ENCODE data around the gene TSPAN14. TPM values are rescaled to one million over a fixed set of nuclear protein-coding genes. Genes with fewer than 3 reads are reported as not detected.

The TSPAN14 gene
- total RNA-seq, 1 experiment from 2014 or later = 73.5 TPM

DNA sequence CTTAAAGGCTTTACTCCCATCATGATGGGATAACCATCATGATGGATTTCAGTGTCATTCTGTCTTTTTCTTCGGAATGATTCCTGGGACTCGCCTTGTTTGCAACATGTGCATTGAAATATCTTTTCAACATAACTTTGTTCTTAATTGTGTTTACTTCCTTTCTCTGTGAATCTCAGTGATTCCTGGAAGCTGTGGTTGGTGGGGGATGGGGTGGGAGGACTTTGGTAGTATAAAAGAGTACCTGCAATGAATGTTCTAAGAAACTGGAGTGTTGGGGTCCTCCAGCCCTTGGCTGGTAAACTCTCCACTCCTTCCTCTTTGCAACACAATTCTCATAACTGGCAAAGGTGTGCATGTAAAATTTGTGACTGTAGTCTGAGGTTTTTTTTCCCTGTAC lies 72.1 kb downstream of the TSPAN14 start (continued):
- TF ChIP-seq, protein P1, sequence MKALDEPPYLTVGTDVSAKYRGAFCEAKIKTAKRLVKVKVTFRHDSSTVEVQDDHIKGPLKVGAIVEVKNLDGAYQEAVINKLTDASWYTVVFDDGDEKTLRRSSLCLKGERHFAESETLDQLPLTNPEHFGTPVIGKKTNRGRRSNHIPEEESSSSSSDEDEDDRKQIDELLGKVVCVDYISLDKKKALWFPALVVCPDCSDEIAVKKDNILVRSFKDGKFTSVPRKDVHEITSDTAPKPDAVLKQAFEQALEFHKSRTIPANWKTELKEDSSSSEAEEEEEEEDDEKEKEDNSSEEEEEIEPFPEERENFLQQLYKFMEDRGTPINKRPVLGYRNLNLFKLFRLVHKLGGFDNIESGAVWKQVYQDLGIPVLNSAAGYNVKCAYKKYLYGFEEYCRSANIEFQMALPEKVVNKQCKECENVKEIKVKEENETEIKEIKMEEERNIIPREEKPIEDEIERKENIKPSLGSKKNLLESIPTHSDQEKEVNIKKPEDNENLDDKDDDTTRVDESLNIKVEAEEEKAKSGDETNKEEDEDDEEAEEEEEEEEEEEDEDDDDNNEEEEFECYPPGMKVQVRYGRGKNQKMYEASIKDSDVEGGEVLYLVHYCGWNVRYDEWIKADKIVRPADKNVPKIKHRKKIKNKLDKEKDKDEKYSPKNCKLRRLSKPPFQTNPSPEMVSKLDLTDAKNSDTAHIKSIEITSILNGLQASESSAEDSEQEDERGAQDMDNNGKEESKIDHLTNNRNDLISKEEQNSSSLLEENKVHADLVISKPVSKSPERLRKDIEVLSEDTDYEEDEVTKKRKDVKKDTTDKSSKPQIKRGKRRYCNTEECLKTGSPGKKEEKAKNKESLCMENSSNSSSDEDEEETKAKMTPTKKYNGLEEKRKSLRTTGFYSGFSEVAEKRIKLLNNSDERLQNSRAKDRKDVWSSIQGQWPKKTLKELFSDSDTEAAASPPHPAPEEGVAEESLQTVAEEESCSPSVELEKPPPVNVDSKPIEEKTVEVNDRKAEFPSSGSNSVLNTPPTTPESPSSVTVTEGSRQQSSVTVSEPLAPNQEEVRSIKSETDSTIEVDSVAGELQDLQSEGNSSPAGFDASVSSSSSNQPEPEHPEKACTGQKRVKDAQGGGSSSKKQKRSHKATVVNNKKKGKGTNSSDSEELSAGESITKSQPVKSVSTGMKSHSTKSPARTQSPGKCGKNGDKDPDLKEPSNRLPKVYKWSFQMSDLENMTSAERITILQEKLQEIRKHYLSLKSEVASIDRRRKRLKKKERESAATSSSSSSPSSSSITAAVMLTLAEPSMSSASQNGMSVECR (CRISPR knock-in tag; IDR thresholded peaks at IDR 0.05; ENCODE audit: borderline replicate concordance) = no peak
- no peak for TF ChIP-seq ZNF396 (CRISPR knock-in tag; IDR thresholded peaks at IDR 0.05; ENCODE audit: borderline replicate concordance)
- TF ChIP-seq, protein P2, sequence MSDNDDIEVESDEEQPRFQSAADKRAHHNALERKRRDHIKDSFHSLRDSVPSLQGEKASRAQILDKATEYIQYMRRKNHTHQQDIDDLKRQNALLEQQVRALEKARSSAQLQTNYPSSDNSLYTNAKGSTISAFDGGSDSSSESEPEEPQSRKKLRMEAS (CRISPR knock-in tag; IDR thresholded peaks at IDR 0.05) = no peak
- TF ChIP-seq, protein P3, sequence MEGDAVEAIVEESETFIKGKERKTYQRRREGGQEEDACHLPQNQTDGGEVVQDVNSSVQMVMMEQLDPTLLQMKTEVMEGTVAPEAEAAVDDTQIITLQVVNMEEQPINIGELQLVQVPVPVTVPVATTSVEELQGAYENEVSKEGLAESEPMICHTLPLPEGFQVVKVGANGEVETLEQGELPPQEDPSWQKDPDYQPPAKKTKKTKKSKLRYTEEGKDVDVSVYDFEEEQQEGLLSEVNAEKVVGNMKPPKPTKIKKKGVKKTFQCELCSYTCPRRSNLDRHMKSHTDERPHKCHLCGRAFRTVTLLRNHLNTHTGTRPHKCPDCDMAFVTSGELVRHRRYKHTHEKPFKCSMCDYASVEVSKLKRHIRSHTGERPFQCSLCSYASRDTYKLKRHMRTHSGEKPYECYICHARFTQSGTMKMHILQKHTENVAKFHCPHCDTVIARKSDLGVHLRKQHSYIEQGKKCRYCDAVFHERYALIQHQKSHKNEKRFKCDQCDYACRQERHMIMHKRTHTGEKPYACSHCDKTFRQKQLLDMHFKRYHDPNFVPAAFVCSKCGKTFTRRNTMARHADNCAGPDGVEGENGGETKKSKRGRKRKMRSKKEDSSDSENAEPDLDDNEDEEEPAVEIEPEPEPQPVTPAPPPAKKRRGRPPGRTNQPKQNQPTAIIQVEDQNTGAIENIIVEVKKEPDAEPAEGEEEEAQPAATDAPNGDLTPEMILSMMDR (IDR thresholded peaks at IDR 0.05) = no peak
- no peak for TF ChIP-seq PRRX2 (CRISPR knock-in tag; IDR thresholded peaks at IDR 0.05)
- no peak for TF ChIP-seq TP53 (CRISPR knock-in tag; IDR thresholded peaks at IDR 0.05)
- TF ChIP-seq NR2C2 (CRISPR knock-in tag; IDR thresholded peaks at IDR 0.05) = no peak
- no peak for TF ChIP-seq ETV6 (CRISPR knock-in tag; IDR thresholded peaks at IDR 0.05)
- TF ChIP-seq, protein P4, sequence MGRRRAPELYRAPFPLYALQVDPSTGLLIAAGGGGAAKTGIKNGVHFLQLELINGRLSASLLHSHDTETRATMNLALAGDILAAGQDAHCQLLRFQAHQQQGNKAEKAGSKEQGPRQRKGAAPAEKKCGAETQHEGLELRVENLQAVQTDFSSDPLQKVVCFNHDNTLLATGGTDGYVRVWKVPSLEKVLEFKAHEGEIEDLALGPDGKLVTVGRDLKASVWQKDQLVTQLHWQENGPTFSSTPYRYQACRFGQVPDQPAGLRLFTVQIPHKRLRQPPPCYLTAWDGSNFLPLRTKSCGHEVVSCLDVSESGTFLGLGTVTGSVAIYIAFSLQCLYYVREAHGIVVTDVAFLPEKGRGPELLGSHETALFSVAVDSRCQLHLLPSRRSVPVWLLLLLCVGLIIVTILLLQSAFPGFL (CRISPR knock-in tag; IDR thresholded peaks at IDR 0.05; ENCODE audit: borderline replicate concordance) = no peak

DNA sequence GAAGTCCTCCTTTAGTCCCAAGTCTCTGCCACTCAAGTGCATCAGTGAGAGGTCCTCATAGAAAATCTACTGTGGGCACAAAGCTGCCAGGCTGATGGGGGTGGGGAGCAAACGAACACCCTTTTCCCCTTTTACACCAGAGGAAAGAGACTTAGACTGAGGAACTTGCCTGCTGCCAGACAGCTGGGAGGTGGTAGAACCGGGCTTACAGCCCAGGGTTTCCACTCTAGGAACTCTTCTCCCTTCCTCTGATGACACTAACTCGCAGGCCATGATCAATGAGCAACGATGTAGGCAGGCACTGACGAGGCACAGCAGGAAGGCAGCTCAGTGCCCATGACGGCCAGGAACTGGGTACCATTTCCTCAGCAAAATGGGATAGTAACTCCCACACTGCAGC lies 72.6 kb downstream of the TSPAN14 start:
- no peak for ATAC-seq
- Mint-ChIP-seq H3K4me1 (peaks cover 24% of the 10 kb centered on the region), H3K4me3 (no peak overlapping the region), H3K27me3 (ENCODE audit: low read depth) (no peaks in the 10 kb centered on the region), H3K9me3 (no peaks in the 10 kb centered on the region; the same call in 1 of the 2 replicates), H3K27ac (no peak overlapping the region), H3K36me3 (0 out of 2 replicates have a peak, but pooled peaks cover 2% of the 10 kb centered on the region)
- POLR2A ChIA-PET = no interaction called here
- TF ChIP-seq GABPB1 (CRISPR knock-in tag; IDR thresholded peaks at IDR 0.05) = no peak
- TF ChIP-seq NFYB (CRISPR knock-in tag; conservative IDR thresholded peaks at IDR 0.05; ENCODE audit: low read depth) = no peak
- TF ChIP-seq, protein P5, sequence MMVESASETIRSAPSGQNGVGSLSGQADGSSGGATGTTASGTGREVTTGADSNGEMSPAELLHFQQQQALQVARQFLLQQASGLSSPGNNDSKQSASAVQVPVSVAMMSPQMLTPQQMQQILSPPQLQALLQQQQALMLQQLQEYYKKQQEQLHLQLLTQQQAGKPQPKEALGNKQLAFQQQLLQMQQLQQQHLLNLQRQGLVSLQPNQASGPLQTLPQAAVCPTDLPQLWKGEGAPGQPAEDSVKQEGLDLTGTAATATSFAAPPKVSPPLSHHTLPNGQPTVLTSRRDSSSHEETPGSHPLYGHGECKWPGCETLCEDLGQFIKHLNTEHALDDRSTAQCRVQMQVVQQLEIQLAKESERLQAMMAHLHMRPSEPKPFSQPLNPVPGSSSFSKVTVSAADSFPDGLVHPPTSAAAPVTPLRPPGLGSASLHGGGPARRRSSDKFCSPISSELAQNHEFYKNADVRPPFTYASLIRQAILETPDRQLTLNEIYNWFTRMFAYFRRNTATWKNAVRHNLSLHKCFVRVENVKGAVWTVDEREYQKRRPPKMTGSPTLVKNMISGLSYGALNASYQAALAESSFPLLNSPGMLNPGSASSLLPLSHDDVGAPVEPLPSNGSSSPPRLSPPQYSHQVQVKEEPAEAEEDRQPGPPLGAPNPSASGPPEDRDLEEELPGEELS (CRISPR knock-in tag; IDR thresholded peaks at IDR 0.05) = no peak
- TF ChIP-seq MXD4 (CRISPR knock-in tag; IDR thresholded peaks at IDR 0.05; ENCODE audit: borderline replicate concordance) = no peak
- DNase-seq (ENCODE audit: low spot score) = no peak
- CTCF ChIA-PET = interaction anchor here (0.6 kb wide), 1 partner anchor 149 kb away, joined by 3 read pairs; no protein-coding TSS in a partner anchor

GRCh38 chr10:80528185-80528700 lies 74.1 kb downstream of the TSPAN14 start:
- no peak for ATAC-seq
- no peaks in the 10 kb centered on the region for H3K27me3 Mint-ChIP-seq (ENCODE audit: low read depth)
- CTCF ChIA-PET = no interaction called here
- no peaks in the 10 kb centered on the region; the same call in 1 of the 2 replicates for H3K9me3 Mint-ChIP-seq
- H3K4me1 Mint-ChIP-seq = peaks cover 25% of the 10 kb centered on the region
- POLR2A ChIA-PET = no interaction called here
- H3K36me3 Mint-ChIP-seq = peaks cover 15% of the 10 kb centered on the region; the same call in 1 of the 2 replicates
- H3K27ac Mint-ChIP-seq = no peak overlapping the region
- DNase-seq (ENCODE audit: low spot score) = no peak
- H3K4me3 Mint-ChIP-seq = no peak overlapping the region
- no peak for TF ChIP-seq GRHL2 (CRISPR knock-in tag; IDR thresholded peaks at IDR 0.05; ENCODE audit: insufficient replicate concordance, severe bottlenecking)
- TF ChIP-seq, protein P6, sequence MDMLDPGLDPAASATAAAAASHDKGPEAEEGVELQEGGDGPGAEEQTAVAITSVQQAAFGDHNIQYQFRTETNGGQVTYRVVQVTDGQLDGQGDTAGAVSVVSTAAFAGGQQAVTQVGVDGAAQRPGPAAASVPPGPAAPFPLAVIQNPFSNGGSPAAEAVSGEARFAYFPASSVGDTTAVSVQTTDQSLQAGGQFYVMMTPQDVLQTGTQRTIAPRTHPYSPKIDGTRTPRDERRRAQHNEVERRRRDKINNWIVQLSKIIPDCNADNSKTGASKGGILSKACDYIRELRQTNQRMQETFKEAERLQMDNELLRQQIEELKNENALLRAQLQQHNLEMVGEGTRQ (CRISPR knock-in tag; IDR thresholded peaks at IDR 0.05) = no peak
- no peak for TF ChIP-seq EMX1 (CRISPR knock-in tag; IDR thresholded peaks at IDR 0.05)
- no peak for TF ChIP-seq ZNF423 (CRISPR knock-in tag; IDR thresholded peaks at IDR 0.05)
- no peak for TF ChIP-seq ZNF138 (CRISPR knock-in tag; conservative IDR thresholded peaks at IDR 0.05)
- TF ChIP-seq, protein P7, sequence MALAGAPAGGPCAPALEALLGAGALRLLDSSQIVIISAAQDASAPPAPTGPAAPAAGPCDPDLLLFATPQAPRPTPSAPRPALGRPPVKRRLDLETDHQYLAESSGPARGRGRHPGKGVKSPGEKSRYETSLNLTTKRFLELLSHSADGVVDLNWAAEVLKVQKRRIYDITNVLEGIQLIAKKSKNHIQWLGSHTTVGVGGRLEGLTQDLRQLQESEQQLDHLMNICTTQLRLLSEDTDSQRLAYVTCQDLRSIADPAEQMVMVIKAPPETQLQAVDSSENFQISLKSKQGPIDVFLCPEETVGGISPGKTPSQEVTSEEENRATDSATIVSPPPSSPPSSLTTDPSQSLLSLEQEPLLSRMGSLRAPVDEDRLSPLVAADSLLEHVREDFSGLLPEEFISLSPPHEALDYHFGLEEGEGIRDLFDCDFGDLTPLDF (CRISPR knock-in tag; IDR thresholded peaks at IDR 0.05) = no peak
- no peak for TF ChIP-seq ZNF317 (CRISPR knock-in tag; IDR thresholded peaks at IDR 0.05; ENCODE audit: borderline replicate concordance, low read depth)
- no peak for TF ChIP-seq PRRX2 (CRISPR knock-in tag; IDR thresholded peaks at IDR 0.05)
- TF ChIP-seq SMAD4 (CRISPR knock-in tag; IDR thresholded peaks at IDR 0.05) = no peak
- no peak for TF ChIP-seq JUN (CRISPR knock-in tag; IDR thresholded peaks at IDR 0.05)
- TF ChIP-seq NFE2L1 (CRISPR knock-in tag; IDR thresholded peaks at IDR 0.05) = no peak

Measured in WTC11 (cell line).